GM13976 (cell line): ENCODE measurements around the gene CA7.
A peak's percentile ranks its signal among the peaks of the same experiment; 100 is the strongest.

Experiments
- DNase-seq: peaks from one replicate; pipeline ENCODE4 v3.0.0; 2012; ENCODE audit warnings: low spot score
- CTCF ChIP-seq: IDR thresholded peaks from 2 replicates; pipeline ENCODE4 v1.5.1; 2012; ENCODE audit warnings: borderline replicate concordance, mild to moderate bottlenecking; ENCODE audit not compliant: insufficient read depth; ENCODE audit errors: extremely low read depth, missing control alignments, control extremely low read depth
- in situ Hi-C: fragments of 300-500 bp; cut with MboI; formaldehyde crosslinking; loops from one replicate; pipeline ENCODE4 v1.12.0; 2022; ENCODE audit warnings: low sequenced_read_pairs, mixed read lengths, inconsistent platforms; ENCODE audit not compliant: unreplicated experiment

The CA7 gene

GRCh38 chr16:66849549-66849948, 5.3 kb downstream of the CA7 start:
- in situ Hi-C loops = no loop called here
- no peak for TF ChIP-seq CTCF
- no peak for DNase-seq

GRCh38 chr16:66850115-66850815, 6.1 kb downstream of the CA7 start:
- no peak for TF ChIP-seq CTCF
- no peak for DNase-seq
- in situ Hi-C loops = loop anchor here (25.0 kb wide), 1 partner anchor 438 kb away; no protein-coding TSS in a partner anchor

DNA sequence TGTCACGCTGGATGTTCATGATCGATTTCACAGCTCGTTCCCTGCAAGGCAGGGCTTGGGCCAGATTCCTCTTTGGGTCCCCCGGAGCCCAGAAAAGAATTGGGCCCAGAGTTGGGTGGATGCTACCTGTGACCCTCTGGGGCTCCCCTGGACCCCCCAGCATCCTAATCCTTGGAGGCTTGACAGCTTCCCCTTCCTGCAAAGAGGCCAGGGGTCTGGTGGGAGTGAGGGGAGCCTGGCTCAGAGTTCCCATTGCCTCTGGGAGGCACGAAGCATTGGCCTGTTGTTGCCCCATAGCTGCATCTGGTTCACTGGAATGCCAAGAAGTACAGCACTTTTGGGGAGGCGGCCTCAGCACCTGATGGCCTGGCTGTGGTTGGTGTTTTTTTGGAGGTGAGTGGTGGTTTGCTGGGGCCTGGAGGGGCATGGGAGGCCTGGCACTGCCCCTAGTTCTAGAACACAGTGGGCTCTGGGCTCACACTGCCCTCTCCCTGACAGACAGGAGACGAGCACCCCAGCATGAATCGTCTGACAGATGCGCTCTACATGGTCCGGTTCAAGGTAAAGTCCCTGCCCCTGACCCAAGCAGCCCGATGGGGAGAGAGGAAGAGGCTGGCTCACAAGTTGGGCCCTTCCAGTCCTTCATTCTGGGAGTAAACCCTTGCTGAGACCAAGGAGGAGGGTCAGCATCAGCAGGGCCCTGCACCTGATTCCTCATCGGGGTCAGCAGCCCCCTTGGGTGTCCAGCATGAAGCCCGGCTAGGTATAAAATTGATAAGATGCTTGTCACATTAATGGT, 7.2 kb downstream of the CA7 start:
- in situ Hi-C loops = loop anchor here (25.0 kb wide), 1 partner anchor 439 kb away; no protein-coding TSS in a partner anchor
- peak; percentile 7 for DNase-seq
- no peak for TF ChIP-seq CTCF

DNA sequence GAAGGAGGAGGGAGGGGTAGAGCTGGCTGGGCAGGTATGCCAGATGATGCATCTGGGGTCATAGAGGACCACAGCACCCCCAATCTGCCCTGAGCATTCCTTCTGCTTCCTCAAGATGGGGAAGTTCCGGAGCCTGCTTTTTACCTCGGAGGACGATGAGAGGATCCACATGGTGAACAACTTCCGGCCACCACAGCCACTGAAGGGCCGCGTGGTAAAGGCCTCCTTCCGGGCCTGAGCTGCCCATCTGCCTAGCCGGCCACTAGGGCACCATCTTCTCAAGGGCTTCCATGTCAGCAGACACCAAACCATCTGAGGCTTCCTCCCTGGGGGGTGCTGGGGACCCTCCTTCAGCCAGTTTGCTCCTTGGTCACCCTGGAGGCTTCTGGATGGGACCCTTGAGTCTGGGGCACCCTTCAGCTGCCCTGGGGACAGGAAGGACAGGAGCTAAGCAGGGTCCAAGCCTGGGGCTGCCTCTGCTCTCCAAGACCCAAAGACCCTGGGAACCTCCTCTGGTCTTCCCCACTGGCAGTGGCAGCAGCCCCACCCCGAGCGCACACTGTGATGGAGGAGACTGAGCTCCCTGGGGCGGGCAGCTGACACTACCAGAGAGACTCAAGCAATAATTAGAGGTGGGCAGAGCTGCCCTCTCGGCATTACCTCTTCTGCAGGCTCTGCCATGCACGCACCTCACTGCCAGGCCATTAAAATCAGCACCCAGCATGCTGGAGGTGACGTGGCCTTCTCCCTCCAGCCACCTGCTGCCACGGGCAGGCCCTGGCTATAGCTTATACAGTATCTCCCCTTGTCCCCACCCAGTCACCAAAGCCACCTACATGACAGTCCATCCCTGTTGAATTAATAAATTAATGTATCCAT, 9.3 kb downstream of the CA7 start:
- peak; percentile 32 for DNase-seq
- in situ Hi-C loops = loop anchor here (25.0 kb wide), 1 partner anchor 441 kb away; no protein-coding TSS in a partner anchor
- no peak for TF ChIP-seq CTCF

DNA sequence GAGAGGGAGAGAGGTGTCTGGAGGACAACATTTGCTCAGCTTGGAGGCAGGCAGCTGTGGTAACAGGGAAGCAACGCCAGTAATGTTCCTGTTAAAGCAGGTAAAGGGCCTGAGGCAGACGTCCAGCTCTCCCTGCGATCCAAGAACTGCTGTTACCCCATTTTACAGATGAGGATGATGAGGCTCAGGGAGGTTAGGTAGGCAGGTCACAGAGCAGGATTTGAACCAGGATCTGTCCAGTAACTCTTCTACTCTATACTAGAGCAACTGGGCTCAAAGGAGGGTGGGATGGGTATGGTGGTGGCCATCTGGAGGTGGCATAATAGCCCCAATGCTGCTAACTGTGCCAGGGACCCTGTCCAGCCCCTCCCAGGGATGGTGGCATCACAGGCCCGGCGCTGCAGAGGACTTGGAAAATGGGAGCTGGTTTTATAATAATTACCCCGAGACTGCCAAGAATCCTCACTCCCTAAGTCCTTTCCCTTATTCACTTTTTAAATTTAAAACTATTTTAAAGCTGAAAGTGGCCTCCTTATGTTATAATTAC, 12.0 kb downstream of the CA7 start:
- DNase-seq = no peak
- in situ Hi-C loops = loop anchor here (25.0 kb wide), 1 partner anchor 444 kb away; no protein-coding TSS in a partner anchor
- TF ChIP-seq CTCF = no peak

DNA sequence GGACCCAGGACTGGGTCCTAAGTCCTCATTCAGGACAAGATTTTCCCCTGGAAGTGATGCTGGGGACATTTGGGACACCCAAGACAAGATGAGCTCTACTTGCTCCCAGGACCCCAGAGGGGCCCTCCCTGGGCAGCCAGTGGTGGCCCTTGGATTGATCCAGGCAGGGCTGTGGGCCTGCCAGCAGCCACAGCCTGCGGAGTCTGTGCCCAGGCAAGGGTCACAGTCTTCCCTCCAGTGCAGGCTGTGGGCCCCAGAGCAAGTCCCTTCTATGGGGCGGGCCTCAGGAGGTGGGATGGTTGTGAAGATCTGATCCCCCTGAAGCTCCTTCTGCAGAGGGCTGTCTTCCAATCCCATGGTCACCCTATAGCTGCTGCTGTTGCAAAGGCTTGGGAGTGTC, 12.6 kb downstream of the CA7 start:
- TF ChIP-seq CTCF = no peak
- in situ Hi-C loops = loop anchor here (25.0 kb wide), 1 partner anchor 444 kb away; no protein-coding TSS in a partner anchor
- DNase-seq = no peak
